Measurements from ENCODE around the gene NAP1L2.
A peak's percentile ranks its signal among the peaks of the same experiment; 100 is the strongest.
"Not testable (repeated sequence)": the region's sequence is repeated elsewhere in the genome, so short reads cannot be mapped to it uniquely, and the experiment has no call there.

Gene NAP1L2

GRCh38 chrX:73214426-73215094, at the start of gene NAP1L2:
NAP1L2 (minus strand) TSS chrX:73214851; CDS start chrX:73214492, 359 bp downstream.
- peak; percentile 24 for DNase-seq

GRCh38 chrX:73262991-73263390, 48.3 kb upstream of the NAP1L2 start:
- no peak for DNase-seq

- no peak for DNase-seq
These were observed 24.6 kb upstream of the NAP1L2 start for GRCh38 chrX:73239242-73239641.

GRCh38 chrX:73217621-73218020, 3.0 kb upstream of the NAP1L2 start:
- DNase-seq, result no peak

- DNase-seq, result peak; percentile 12
These were observed 595 bp upstream of the NAP1L2 start for GRCh38 chrX:73215246-73215645.

GRCh38 chrX:73213734-73214425, 771 bp downstream of the NAP1L2 start:
- no peak for DNase-seq

GRCh38 chrX:73206366-73206765, 8.3 kb downstream of the NAP1L2 start:
- DNase-seq, result no peak

GRCh38 chrX:73182502-73183114, 32.0 kb downstream of the NAP1L2 start:
- no peak for DNase-seq

GRCh38 chrX:73168945-73169344, 45.7 kb downstream of the NAP1L2 start:
- not testable (repeated sequence) for DNase-seq

All from activated gamma-delta T cell treated with Interleukin-2 at 50 U/mL for 16 hours (primary cell).